GM06990 (cell line): ENCODE results near the gene METTL6.

ENCODE experiments used
- DNase-seq: peaks from one replicate; pipeline ENCODE4 v3.0.0-alpha.2; 2011; ENCODE audit not compliant: insufficient read length; ENCODE audit errors: extremely low read depth
- H3K27me3 ChIP-seq: replicated peaks from 2 replicates; pipeline ENCODE4 v1.6.0; 2011; ENCODE audit warnings: low read length; ENCODE audit not compliant: control insufficient read depth, insufficient read depth
- H3K36me3 ChIP-seq: 2 replicates; pipeline ENCODE4 v1.5.1; 2011; ENCODE audit warnings: low read length; ENCODE audit not compliant: control insufficient read depth, insufficient read depth
- H3K4me3 ChIP-seq: replicated peaks from 2 replicates; pipeline ENCODE4 v1.5.1; 2011; ENCODE audit warnings: low read depth, mild to moderate bottlenecking, control low read depth, low read length
- TF ChIP-seq, protein P1 (sequence below): IDR thresholded peaks from 2 replicates; pipeline ENCODE4 v1.5.1; 2011; ENCODE audit warnings: low read length, control low read depth, mild to moderate bottlenecking, inconsistent platforms; ENCODE audit not compliant: insufficient read depth, poor library complexity, severe bottlenecking

The METTL6 gene

GRCh38 chr3:15427182-15427880 lies at the start of gene METTL6, which contains the start of gene EAF1:
Gene METTL6, minus strand, starts transcription at chr3:15427544. Its CDS starts 1,033 bp downstream, at chr3:15426511.
Gene EAF1, plus strand, starts transcription at chr3:15427598. Its CDS starts 182 bp downstream, at chr3:15427780.
- TF ChIP-seq, protein P1, sequence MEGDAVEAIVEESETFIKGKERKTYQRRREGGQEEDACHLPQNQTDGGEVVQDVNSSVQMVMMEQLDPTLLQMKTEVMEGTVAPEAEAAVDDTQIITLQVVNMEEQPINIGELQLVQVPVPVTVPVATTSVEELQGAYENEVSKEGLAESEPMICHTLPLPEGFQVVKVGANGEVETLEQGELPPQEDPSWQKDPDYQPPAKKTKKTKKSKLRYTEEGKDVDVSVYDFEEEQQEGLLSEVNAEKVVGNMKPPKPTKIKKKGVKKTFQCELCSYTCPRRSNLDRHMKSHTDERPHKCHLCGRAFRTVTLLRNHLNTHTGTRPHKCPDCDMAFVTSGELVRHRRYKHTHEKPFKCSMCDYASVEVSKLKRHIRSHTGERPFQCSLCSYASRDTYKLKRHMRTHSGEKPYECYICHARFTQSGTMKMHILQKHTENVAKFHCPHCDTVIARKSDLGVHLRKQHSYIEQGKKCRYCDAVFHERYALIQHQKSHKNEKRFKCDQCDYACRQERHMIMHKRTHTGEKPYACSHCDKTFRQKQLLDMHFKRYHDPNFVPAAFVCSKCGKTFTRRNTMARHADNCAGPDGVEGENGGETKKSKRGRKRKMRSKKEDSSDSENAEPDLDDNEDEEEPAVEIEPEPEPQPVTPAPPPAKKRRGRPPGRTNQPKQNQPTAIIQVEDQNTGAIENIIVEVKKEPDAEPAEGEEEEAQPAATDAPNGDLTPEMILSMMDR = peak; percentile 15
- Histone ChIP-seq H3K4me3 (peak within 1 kb of the TSS; percentile 95), H3K36me3 (peaks cover 4% of the 10 kb centered on the region), H3K27me3 (no peaks in the 10 kb centered on the region)
- DNase-seq = peak; percentile 83

GRCh38 chr3:15476378-15476777 lies 49.0 kb upstream of the METTL6 start:
- no peak for DNase-seq
- no peaks in the 10 kb centered on the region for H3K36me3 ChIP-seq
- no peaks in the 10 kb centered on the region for H3K27me3 ChIP-seq
- TF ChIP-seq, protein P1 = no peak
- H3K4me3 ChIP-seq = no peak overlapping the region

DNA sequence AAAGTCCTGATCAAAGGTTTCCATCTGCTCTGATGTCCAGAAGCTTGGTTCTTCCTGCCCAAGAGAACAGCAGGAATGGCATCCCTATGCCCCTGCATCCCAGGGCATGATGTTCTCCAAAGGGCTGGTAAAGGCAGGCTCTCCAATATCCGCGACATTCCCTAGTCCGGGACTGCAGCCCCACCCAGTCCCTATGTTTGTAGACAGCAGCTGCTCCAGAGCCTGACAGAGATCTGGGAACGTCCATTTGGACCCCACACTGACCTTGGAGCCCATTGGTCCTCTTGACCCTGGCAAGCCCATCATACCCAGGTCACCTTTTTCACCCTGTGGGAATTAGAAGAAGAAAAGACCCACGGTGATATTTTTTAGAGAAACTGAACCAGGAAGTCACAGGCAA lies 47.8 kb upstream of the METTL6 start:
- no peak for DNase-seq
- Histone ChIP-seq H3K27me3 (no peaks in the 10 kb centered on the region; the same call in 1 of the 2 replicates), H3K36me3 (no peaks in the 10 kb centered on the region), H3K4me3 (no peak overlapping the region)
- TF ChIP-seq, protein P1 = no peak

DNA sequence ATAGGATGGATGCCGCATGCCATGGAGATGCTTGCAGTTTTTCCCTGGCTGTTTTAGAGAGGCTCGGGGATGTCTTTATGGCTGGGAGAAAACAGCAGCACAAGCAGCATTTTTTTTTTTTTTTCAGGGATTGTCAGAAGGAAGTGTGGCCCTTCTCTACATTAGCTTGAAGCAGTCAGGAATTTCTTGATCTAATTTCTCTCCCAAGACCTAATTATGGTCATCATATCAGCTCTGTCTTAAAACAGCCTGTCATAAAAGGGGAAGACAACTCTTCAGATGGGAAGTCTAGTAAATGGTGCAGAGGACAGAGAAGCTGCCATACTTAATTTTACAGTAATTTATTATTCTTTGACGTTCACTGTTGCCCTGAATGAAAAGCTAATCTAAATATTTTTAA lies 44.5 kb upstream of the METTL6 start:
- no peak for DNase-seq
- H3K36me3 ChIP-seq = no peaks in the 10 kb centered on the region
- TF ChIP-seq, protein P1 = no peak
- H3K27me3 ChIP-seq = no peaks in the 10 kb centered on the region; the same call in 1 of the 2 replicates
- H3K4me3 ChIP-seq = no peak overlapping the region

DNA sequence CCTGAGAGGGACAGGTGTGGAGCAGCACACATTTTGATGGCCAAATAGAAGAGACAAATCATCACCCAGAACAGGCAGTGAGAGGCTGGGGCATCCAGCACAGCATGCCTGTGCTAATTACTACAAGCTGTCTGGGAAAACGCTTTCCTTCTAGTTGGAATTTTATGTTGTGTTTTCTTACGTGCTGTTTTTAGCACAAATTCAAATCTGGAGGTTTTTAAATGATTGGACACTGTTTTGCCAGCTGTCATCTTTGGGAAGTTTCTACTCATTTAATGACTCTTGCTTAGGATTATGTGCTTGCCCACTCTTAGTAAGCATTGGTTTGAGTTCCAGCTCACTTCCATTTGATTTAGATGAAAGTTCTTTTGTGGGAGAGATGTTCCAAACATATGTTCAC lies 43.5 kb upstream of the METTL6 start:
- H3K27me3 ChIP-seq = no peaks in the 10 kb centered on the region; the same call in 1 of the 2 replicates
- H3K4me3 ChIP-seq = no peak overlapping the region
- H3K36me3 ChIP-seq = no peaks in the 10 kb centered on the region
- TF ChIP-seq, protein P1 = no peak
- DNase-seq = no peak

GRCh38 chr3:15470261-15470660 lies 42.9 kb upstream of the METTL6 start:
- no peaks in the 10 kb centered on the region for H3K36me3 ChIP-seq
- TF ChIP-seq, protein P1 = peak; percentile 47
- no peak overlapping the region for H3K4me3 ChIP-seq
- no peak for DNase-seq
- H3K27me3 ChIP-seq = no peaks in the 10 kb centered on the region; the same call in 1 of the 2 replicates
